ENCODE measurements around the gene STK11.
A peak's percentile ranks its signal among the peaks of the same experiment; 100 is the strongest.
"Not testable (repeated sequence)": the region's sequence is repeated elsewhere in the genome, so short reads cannot be mapped to it uniquely, and the experiment has no call there.

STK11 gene

GRCh38 chr19:1237027-1237659 lies 31.6 kb downstream of the STK11 start:
- DNase-seq (ENCODE audit: low read depth in 3 of 3, low spot score in 1 of 3): no peak

- no peak for DNase-seq (ENCODE audit: low read depth in 3 of 3, low spot score in 1 of 3)
Measured at GRCh38 chr19:1237754-1238368, 32.3 kb downstream of the STK11 start, which contains the start of gene CBARP. CBARP (minus strand) TSS chr19:1238005; CDS start chr19:1236100, 1,905 bp downstream.

GRCh38 chr19:1238369-1239303 lies 33.1 kb downstream of the STK11 start:
- no peak for DNase-seq (ENCODE audit: low read depth in 3 of 3, low spot score in 1 of 3)

- no peak for DNase-seq (ENCODE audit: low read depth in 3 of 3, low spot score in 1 of 3)
Measured at GRCh38 chr19:1239420-1239795, 33.8 kb downstream of the STK11 start.

GRCh38 chr19:1239796-1240737 lies 34.5 kb downstream of the STK11 start:
- peak; percentile 77 to 91 (median 91) for DNase-seq (ENCODE audit: low read depth in 3 of 3, low spot score in 1 of 3)

- DNase-seq (ENCODE audit: low read depth in 3 of 3, low spot score in 1 of 3): no peak
Measured at GRCh38 chr19:1240925-1241324, 35.3 kb downstream of the STK11 start.

GRCh38 chr19:1241417-1242095 lies 36.0 kb downstream of the STK11 start, which contains the start of gene ATP5F1D:
ATP5F1D (plus strand) TSS chr19:1241751; CDS start chr19:1241851, 100 bp downstream.
- peak; percentile 72 to 90 (median 83) for DNase-seq (ENCODE audit: low read depth in 3 of 3, low spot score in 1 of 3)

GRCh38 chr19:1243768-1244692 lies 38.5 kb downstream of the STK11 start:
- DNase-seq (ENCODE audit: low read depth in 3 of 3, low spot score in 1 of 3): peak; percentile 71 to 78 (median 77)

- no peak for DNase-seq (ENCODE audit: low read depth in 3 of 3, low spot score in 1 of 3)
Measured at GRCh38 chr19:1244693-1245451, 39.3 kb downstream of the STK11 start.

- DNase-seq (ENCODE audit: low read depth in 3 of 3, low spot score in 1 of 3): no peak
Measured at GRCh38 chr19:1245494-1246264, 40.1 kb downstream of the STK11 start.

- DNase-seq (ENCODE audit: low read depth in 3 of 3, low spot score in 1 of 3): not testable (repeated sequence)
Measured at GRCh38 chr19:1246265-1247087, 40.9 kb downstream of the STK11 start.

GRCh38 chr19:1247748-1248138 lies 42.2 kb downstream of the STK11 start:
- no peak for DNase-seq (ENCODE audit: low read depth in 3 of 3, low spot score in 1 of 3)

GRCh38 chr19:1248139-1248785 lies 42.7 kb downstream of the STK11 start, which contains the start of gene MIDN:
MIDN (plus strand) TSS chr19:1248583; CDS start chr19:1250297, 1,714 bp downstream.
- DNase-seq (ENCODE audit: low read depth in 3 of 3, low spot score in 1 of 3): no peak

- DNase-seq (ENCODE audit: low read depth in 3 of 3, low spot score in 1 of 3): peak; percentile 54 to 75 (median 72)
Measured at GRCh38 chr19:1248786-1249297, 43.3 kb downstream of the STK11 start.

- DNase-seq (ENCODE audit: low read depth in 3 of 3, low spot score in 1 of 3): peak; percentile 91 to 94 (median 93)
Measured at GRCh38 chr19:1249298-1249989, 43.9 kb downstream of the STK11 start.

Measured in stimulated activated CD4-positive, alpha-beta T cell treated with anti-CD3 and anti-CD28 coated beads, TNF-alpha, amount 100 ng/mL, for 1 hour (primary cell).